Erythroblast (primary cell): ENCODE measurements around the gene CDH13.

Experiments
- GATA1 ChIP-seq: IDR thresholded peaks from 2 replicates; pipeline ENCODE4 v1.6.1; 2011; ENCODE audit warnings: low read depth, mild to moderate bottlenecking, control low read depth, low read length, moderate library complexity
- POLR2A ChIP-seq: IDR thresholded peaks from 2 replicates; pipeline ENCODE4 v1.6.1; 2011; ENCODE audit warnings: mild to moderate bottlenecking, low read length

DNA sequence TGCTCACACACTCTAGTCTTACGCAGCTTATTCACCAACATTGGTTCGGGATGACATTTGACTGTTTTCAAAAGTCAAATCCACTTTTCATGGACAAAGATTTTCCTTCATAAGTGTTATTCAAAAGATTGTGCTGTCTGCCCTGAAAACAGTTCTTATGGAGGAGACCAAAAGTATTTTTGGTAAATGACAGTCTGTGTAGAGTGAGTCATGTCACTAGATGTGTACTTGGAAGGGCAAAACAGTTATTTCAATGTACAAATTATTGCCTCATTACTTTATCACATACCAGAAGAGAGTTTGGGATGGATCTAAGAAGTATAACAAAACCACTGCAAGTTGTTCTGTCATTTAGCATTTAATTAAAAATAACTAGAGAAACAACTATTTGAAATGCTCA, 265.6 kb downstream of the CDH13 start:
- TF ChIP-seq POLR2A (no peak), GATA1 (no peak)
